ENCODE results near the gene EXOSC2. TPM values are rescaled to one million over a fixed set of nuclear protein-coding genes. Genes with fewer than 3 reads are reported as not detected.

EXOSC2 gene
- total and polyA plus RNA-seq, 2 of the 13 experiments (the other 11 are each of a cell fraction or from before 2014, with no cell fraction given) = 27.5 to 63.8 TPM

- ATAC-seq (no peak), FAIRE-seq (no peak), DNase-seq (ENCODE audit: low spot score) (no peak)
- peaks cover 26% of the 10 kb centered on the region for H3K4me1 ChIP-seq (ENCODE audit: insufficient read depth, low read length)
- peak overlapping the region; percentile 85 for H3K4me2 ChIP-seq (ENCODE audit: low read depth, low read length)
- CTCF ChIA-PET (ENCODE audit: low intra/inter-chr PET ratio, low total read pairs) = no interaction called here
- H3K9ac ChIP-seq (ENCODE audit: insufficient read depth, low read depth, low read length) = peak overlapping the region; percentile 87
- no TSS peak for BruUV-seq (replicated peaks)
- H3K79me2 ChIP-seq (ENCODE audit: insufficient read depth, low read length) = peaks cover 39% of the 10 kb centered on the region
- peak overlapping the region; percentile 91 to 95 (median 92) for H3K4me3 ChIP-seq (replicated peaks in 1 of 3; ENCODE audit: insufficient read depth in 1 of 3, low read depth in 2 of 3, low read length in 3 of 3)
- POLR2A ChIA-PET = interaction anchor here (1.0 to 1.4 kb wide), 4 partner anchors 12 to 18 kb away, joined by 3 to 4 read pairs (median 3); no protein-coding TSS in a partner anchor
- H3K36me3 ChIP-seq (replicated peaks in 1 of 2; ENCODE audit: control insufficient read depth in 1 of 2, insufficient read depth in 2 of 2, low read length in 2 of 2) = no peaks in the 10 kb centered on the region
- peak overlapping the region; percentile 96 for H3K27ac ChIP-seq (ENCODE audit: extremely low read length, insufficient read depth, low read length)
- H3K9me3 ChIP-seq (ENCODE audit: low read length) = no peaks in the 10 kb centered on the region
- no peaks in the 10 kb centered on the region; a peak in 1 of 5 replicates for H3K27me3 ChIP-seq (ENCODE audit: control insufficient read depth in 1 of 2, insufficient read depth in 2 of 2, low read length in 2 of 2)
- in situ Hi-C loops (cut with HindIII; ENCODE audit: extremely low pct_ligation_motif_present, low pct_unique_long_range_greater_than_20kb) = loop anchor here (5.0 to 10.0 kb wide), 2 partner anchors 149 to 281 kb away; no protein-coding TSS in a partner anchor
- 1% methylated on average over 23 of the region's 37 CpGs for WGBS (ENCODE audit: low lambda C conversion rate)
- intact Hi-C loops (cut with micrococcal nuclease; ENCODE audit: unreplicated experiment) = loop anchor here (10.0 kb wide), 1 partner anchor 121 kb away; the partner anchor contains the start of gene ABL1
- peaks cover 13% of the 10 kb centered on the region; the same call in 1 of the 2 replicates for H4K20me1 ChIP-seq (ENCODE audit: insufficient read depth, low read length)
- no peak overlapping the region for H2AFZ ChIP-seq (ENCODE audit: low read length)
- no peak for TF ChIP-seq CEBPB (IDR thresholded peaks at IDR 0.05; ENCODE audit: borderline replicate concordance, low read depth, low read length)
- TF ChIP-seq FOXO4 (CRISPR knock-in tag; conservative IDR thresholded peaks at IDR 0.05) = 0 out of 2 replicates have a peak, but pooled peaks have one; percentile 50
- 0 out of 2 replicates have a peak, but pooled peaks have one; percentile 9 for TF ChIP-seq KLF15 (CRISPR knock-in tag; IDR thresholded peaks at IDR 0.05; ENCODE audit: borderline replicate concordance)
- TF ChIP-seq SP2 (CRISPR knock-in tag; IDR thresholded peaks at IDR 0.05) = no peak
- no peak for TF ChIP-seq ZFX (CRISPR knock-in tag; IDR thresholded peaks at IDR 0.05; ENCODE audit: low read depth)
- no peak for TF ChIP-seq KMT2A (CRISPR knock-in tag; IDR thresholded peaks at IDR 0.05)
- no peak for TF ChIP-seq DPF2 (CRISPR knock-in tag; IDR thresholded peaks at IDR 0.05; ENCODE audit: borderline replicate concordance, low read depth)
- no peak for TF ChIP-seq MBD4 (IDR thresholded peaks at IDR 0.05; ENCODE audit: borderline replicate concordance, low read length)
- TF ChIP-seq ATF3 (CRISPR knock-in tag; IDR thresholded peaks at IDR 0.05) = no peak
- no peak for TF ChIP-seq ZUFSP (CRISPR knock-in tag; IDR thresholded peaks at IDR 0.05; ENCODE audit: borderline replicate concordance)
- no peak for TF ChIP-seq POGK (CRISPR knock-in tag; conservative IDR thresholded peaks at IDR 0.05)
- no peak for TF ChIP-seq ZNF326 (CRISPR knock-in tag; IDR thresholded peaks at IDR 0.05; ENCODE audit: borderline replicate concordance)
- 0 out of 2 replicates have a peak, but pooled peaks have one; percentile 51 for TF ChIP-seq ZNF136 (CRISPR knock-in tag; IDR thresholded peaks at IDR 0.05; ENCODE audit: low read depth)
- TF ChIP-seq GTF3A (CRISPR knock-in tag; conservative IDR thresholded peaks at IDR 0.05) = 0 out of 2 replicates have a peak, but pooled peaks have one; percentile 53
- TF ChIP-seq ZNF790 (CRISPR knock-in tag; IDR thresholded peaks at IDR 0.05; ENCODE audit: borderline replicate concordance) = no peak
- no peak for TF ChIP-seq SETDB1 (CRISPR knock-in tag; IDR thresholded peaks at IDR 0.05; ENCODE audit: borderline replicate concordance)
Observed at GRCh38 chr9:130713286-130713960, 19.8 kb downstream of the EXOSC2 start.
